Esophagus muscularis mucosa (tissue), 4 donors: ENCODE data around the gene RPS2.

ENCODE experiments used
- CTCF ChIP-seq, 3 experiments: fragments of 200-600 bp in 2 of 3; fragments of 450-650 bp in 1 of 3; sonication (generic) in 2 of 3; IDR thresholded peaks; one replicate each; pipeline ENCODE4 v1.5.1; 2017 to 2019; ENCODE audit warnings: antibody characterized with exemption in 3 of 3, mild to moderate bottlenecking in 2 of 3, moderate library complexity in 1 of 3
- EP300 ChIP-seq: sonication (generic); formaldehyde crosslinking; IDR thresholded peaks from one replicate; pipeline ENCODE4 v1.6.1; 2017; ENCODE audit warnings: antibody characterized with exemption
- POLR2A ChIP-seq: fragments of 450-650 bp; IDR thresholded peaks from one replicate; pipeline ENCODE4 v1.6.1; 2017; ENCODE audit warnings: antibody characterized with exemption, moderate library complexity, mild to moderate bottlenecking, low read depth
- POLR2AphosphoS5 ChIP-seq, 2 donors: sonication (generic); formaldehyde crosslinking; IDR thresholded peaks; one replicate each; pipeline ENCODE4 v1.6.1; 2017; ENCODE audit warnings: antibody characterized with exemption in 2 of 2

- no peak for TF ChIP-seq CTCF (IDR thresholded peaks at IDR 0.05)
- TF ChIP-seq POLR2AphosphoS5 (IDR thresholded peaks at IDR 0.05), result no peak
- no peak for TF ChIP-seq EP300
- no peak for TF ChIP-seq POLR2A
Measured at GRCh38 chr16:1978476-1979120, 14.0 kb upstream of the RPS2 start.
